Activated effector memory CD4-positive, alpha-beta T cell treated with Interleukin-2 at 50 U/mL for 16 hours (primary cell): Measurements from ENCODE around the gene HGFAC.
"Not testable (repeated sequence)": the region's sequence is repeated elsewhere in the genome, so short reads cannot be mapped to it uniquely, and the experiment has no call there.

Source experiments
- DNase-seq: peaks from one replicate; pipeline ENCODE4 v3.0.0-alpha.2; 2020

HGFAC gene

GRCh38 chr4:3441501-3442459 is at the start of gene HGFAC:
HGFAC (plus strand) TSS chr4:3441968; CDS start chr4:3442002, 34 bp downstream.
- DNase-seq: no peak

- no peak for DNase-seq
Observed at GRCh38 chr4:3392321-3392720, 49.4 kb upstream of the HGFAC start.

GRCh38 chr4:3393171-3393570 is 48.6 kb upstream of the HGFAC start:
- no peak for DNase-seq

GRCh38 chr4:3396600-3396999 is 45.2 kb upstream of the HGFAC start:
- DNase-seq: no peak

- no peak for DNase-seq
Observed at GRCh38 chr4:3397128-3397527, 44.6 kb upstream of the HGFAC start.

- no peak for DNase-seq
Observed at GRCh38 chr4:3399277-3400194, 42.2 kb upstream of the HGFAC start.

- DNase-seq: no peak
Observed at GRCh38 chr4:3401436-3402171, 40.2 kb upstream of the HGFAC start.

- DNase-seq: no peak
Observed at GRCh38 chr4:3402491-3403347, 39.0 kb upstream of the HGFAC start.

- DNase-seq: no peak
Observed at GRCh38 chr4:3403348-3403906, 38.3 kb upstream of the HGFAC start.

GRCh38 chr4:3404546-3404945 is 37.2 kb upstream of the HGFAC start:
- no peak for DNase-seq

GRCh38 chr4:3405176-3405575 is 36.6 kb upstream of the HGFAC start:
- no peak for DNase-seq

GRCh38 chr4:3406021-3406420 is 35.7 kb upstream of the HGFAC start:
- DNase-seq: no peak

GRCh38 chr4:3406431-3406830 is 35.3 kb upstream of the HGFAC start:
- no peak for DNase-seq

- DNase-seq: no peak
Observed at GRCh38 chr4:3407171-3407771, 34.5 kb upstream of the HGFAC start.

GRCh38 chr4:3407930-3408792 is 33.6 kb upstream of the HGFAC start:
- no peak for DNase-seq

- no peak for DNase-seq
Observed at GRCh38 chr4:3408793-3409330, 32.9 kb upstream of the HGFAC start.

- DNase-seq: no peak
Observed at GRCh38 chr4:3409571-3410091, 32.1 kb upstream of the HGFAC start.

GRCh38 chr4:3410401-3411135 is 31.2 kb upstream of the HGFAC start:
- no peak for DNase-seq

- DNase-seq: not testable (repeated sequence)
Observed at GRCh38 chr4:3411190-3411589, 30.6 kb upstream of the HGFAC start.
